ENCODE results near the gene ACTN4.

DNA sequence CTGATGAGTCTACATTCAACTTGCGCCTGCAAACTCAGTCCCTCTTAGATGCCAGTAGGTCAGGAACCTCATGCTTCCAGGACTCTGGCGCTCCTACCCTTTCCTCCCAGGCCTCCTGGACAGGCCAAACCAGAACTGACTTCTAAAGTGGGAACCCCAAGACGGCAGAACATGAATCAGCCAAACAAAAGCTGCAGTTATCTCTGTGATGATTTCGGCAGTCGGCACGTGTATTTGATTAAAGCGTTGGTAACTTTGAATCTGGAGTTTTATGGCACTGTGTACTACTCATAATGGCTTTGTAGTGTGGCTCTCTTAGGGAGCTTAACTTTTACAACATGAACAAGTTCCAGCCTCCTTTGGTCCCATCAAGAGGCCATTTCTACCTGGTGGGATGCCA, 13.7 kb downstream of the ACTN4 start:
- TF ChIP-seq, protein P1, sequence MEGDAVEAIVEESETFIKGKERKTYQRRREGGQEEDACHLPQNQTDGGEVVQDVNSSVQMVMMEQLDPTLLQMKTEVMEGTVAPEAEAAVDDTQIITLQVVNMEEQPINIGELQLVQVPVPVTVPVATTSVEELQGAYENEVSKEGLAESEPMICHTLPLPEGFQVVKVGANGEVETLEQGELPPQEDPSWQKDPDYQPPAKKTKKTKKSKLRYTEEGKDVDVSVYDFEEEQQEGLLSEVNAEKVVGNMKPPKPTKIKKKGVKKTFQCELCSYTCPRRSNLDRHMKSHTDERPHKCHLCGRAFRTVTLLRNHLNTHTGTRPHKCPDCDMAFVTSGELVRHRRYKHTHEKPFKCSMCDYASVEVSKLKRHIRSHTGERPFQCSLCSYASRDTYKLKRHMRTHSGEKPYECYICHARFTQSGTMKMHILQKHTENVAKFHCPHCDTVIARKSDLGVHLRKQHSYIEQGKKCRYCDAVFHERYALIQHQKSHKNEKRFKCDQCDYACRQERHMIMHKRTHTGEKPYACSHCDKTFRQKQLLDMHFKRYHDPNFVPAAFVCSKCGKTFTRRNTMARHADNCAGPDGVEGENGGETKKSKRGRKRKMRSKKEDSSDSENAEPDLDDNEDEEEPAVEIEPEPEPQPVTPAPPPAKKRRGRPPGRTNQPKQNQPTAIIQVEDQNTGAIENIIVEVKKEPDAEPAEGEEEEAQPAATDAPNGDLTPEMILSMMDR (conservative IDR thresholded peaks at IDR 0.05; ENCODE audit: low read depth, low read length) = no peak
- TF ChIP-seq POLR2A (IDR thresholded peaks at IDR 0.05; ENCODE audit: low read depth, low read length) (no peak), MAZ (IDR thresholded peaks at IDR 0.05; ENCODE audit: borderline replicate concordance, low read depth, low read length) (no peak), RFX5 (IDR thresholded peaks at IDR 0.05; ENCODE audit: low read depth, low read length) (no peak), SMC3 (IDR thresholded peaks at IDR 0.05; ENCODE audit: low read depth, low read length) (no peak), CHD1 (IDR thresholded peaks at IDR 0.05; ENCODE audit: low read depth, low read length) (no peak), MXI1 (IDR thresholded peaks at IDR 0.05; ENCODE audit: borderline replicate concordance, low read depth, low read length) (no peak), RAD21 (IDR thresholded peaks at IDR 0.05; ENCODE audit: low read length) (no peak), RCOR1 (IDR thresholded peaks at IDR 0.05; ENCODE audit: insufficient replicate concordance, low read length) (no peak), CEBPB (IDR thresholded peaks at IDR 0.05; ENCODE audit: low read depth, low read length) (no peak), FOS (IDR thresholded peaks at IDR 0.05; ENCODE audit: low read depth, low read length) (no peak), BHLHE40 (IDR thresholded peaks at IDR 0.05; ENCODE audit: low read depth, low read length) (no peak)
- TF ChIP-seq, protein P2, sequence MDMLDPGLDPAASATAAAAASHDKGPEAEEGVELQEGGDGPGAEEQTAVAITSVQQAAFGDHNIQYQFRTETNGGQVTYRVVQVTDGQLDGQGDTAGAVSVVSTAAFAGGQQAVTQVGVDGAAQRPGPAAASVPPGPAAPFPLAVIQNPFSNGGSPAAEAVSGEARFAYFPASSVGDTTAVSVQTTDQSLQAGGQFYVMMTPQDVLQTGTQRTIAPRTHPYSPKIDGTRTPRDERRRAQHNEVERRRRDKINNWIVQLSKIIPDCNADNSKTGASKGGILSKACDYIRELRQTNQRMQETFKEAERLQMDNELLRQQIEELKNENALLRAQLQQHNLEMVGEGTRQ (IDR thresholded peaks at IDR 0.05; ENCODE audit: low read depth, low read length) = no peak

Measured in IMR-90 (cell line).